CD14-positive monocyte (primary cell): ENCODE results near the gene PREX1. TPM values are rescaled to one million over a fixed set of nuclear protein-coding genes. Genes with fewer than 3 reads are reported as not detected.

Experiments
- DNase-seq, 3 donors: peaks; one replicate each; pipeline ENCODE4 v3.0.0-alpha.2; 2011 to 2022
- H2AFZ ChIP-seq: 2 replicates; pipeline ENCODE4 v1.6.0; 2012; ENCODE audit warnings: mild to moderate bottlenecking, low read depth, low read length, inconsistent platforms; ENCODE audit not compliant: insufficient read depth, poor library complexity, severe bottlenecking
- H3K27ac ChIP-seq, 2 donors: 1 replicate in 1 of 2; 2 replicates in 1 of 2; pipeline ENCODE4 v1.5.1; 2012 to 2013; ENCODE audit warnings: low read length in 2 of 2, control low read depth in 1 of 2, inconsistent platforms in 1 of 2, low read depth in 1 of 2, mild to moderate bottlenecking in 1 of 2
- H3K27me3 ChIP-seq, 2 donors: one replicate each; pipeline versions ENCODE4 v1.6.0 to v1.6.1; 2011 to 2013; ENCODE audit warnings: low read length in 2 of 2; ENCODE audit not compliant: control insufficient read depth in 2 of 2, insufficient read depth in 2 of 2
- H3K36me3 ChIP-seq, 2 donors: replicated peaks in 1 of 2; 1 replicate in 1 of 2; 2 replicates in 1 of 2; pipeline versions ENCODE4 v1.5.1 to v1.6.1; 2012 to 2013; ENCODE audit warnings: low read length in 2 of 2, control low read depth in 1 of 2, inconsistent platforms in 1 of 2, mild to moderate bottlenecking in 1 of 2; ENCODE audit not compliant: insufficient read depth in 2 of 2, control insufficient read depth in 1 of 2
- H3K4me1 ChIP-seq, 2 donors: 1 replicate in 1 of 2; 2 replicates in 1 of 2; pipeline versions ENCODE4 v1.5.1 to v1.6.1; 2012 to 2013; ENCODE audit warnings: low read length in 2 of 2, control low read depth in 1 of 2, inconsistent platforms in 1 of 2, mild to moderate bottlenecking in 1 of 2, moderate library complexity in 1 of 2; ENCODE audit not compliant: insufficient read depth in 2 of 2, control insufficient read depth in 1 of 2
- H3K4me2 ChIP-seq: replicated peaks from 2 replicates; pipeline ENCODE3; 2012; ENCODE audit warnings: low read length, moderate library complexity, mild to moderate bottlenecking; ENCODE audit not compliant: poor library complexity, severe bottlenecking; ENCODE audit errors: extremely low read depth
- H3K4me3 ChIP-seq, 3 experiments: fragments of 200-600 bp in 1 of 3; sonication (generic) in 1 of 3; replicated peaks in 1 of 3; 1 replicate in 2 of 3; 2 replicates in 1 of 3; pipeline ENCODE4 v1.5.1; 2011 to 2013; ENCODE audit warnings: low read length in 3 of 3, mild to moderate bottlenecking in 3 of 3, control low read depth in 2 of 3, low read depth in 2 of 3, inconsistent platforms in 1 of 3, moderate library complexity in 1 of 3
- H3K79me2 ChIP-seq: 2 replicates; pipeline ENCODE4 v1.6.0; 2012; ENCODE audit warnings: mild to moderate bottlenecking, control low read depth, inconsistent platforms, low read length, moderate library complexity; ENCODE audit not compliant: insufficient read depth
- H3K9ac ChIP-seq: 2 replicates; pipeline ENCODE4 v1.6.0; 2017; ENCODE audit warnings: low read length, mild to moderate bottlenecking; ENCODE audit not compliant: insufficient read depth, poor library complexity, severe bottlenecking
- H3K9me3 ChIP-seq, 2 donors: replicated peaks in 1 of 2; 1 replicate in 1 of 2; 2 replicates in 1 of 2; pipeline versions ENCODE4 v1.5.1 to v1.6.1; 2012 to 2013; ENCODE audit warnings: low read length in 2 of 2, control low read depth in 1 of 2; ENCODE audit not compliant: control insufficient read depth in 1 of 2, insufficient read depth in 1 of 2
- H4K20me1 ChIP-seq: 2 replicates; pipeline ENCODE4 v1.6.0; 2012; ENCODE audit warnings: mild to moderate bottlenecking, low read length, control low read depth, moderate library complexity; ENCODE audit not compliant: insufficient read depth
- H3K27ac Mint-ChIP-seq, 7 donors: one replicate each; pipeline ENCODE4 v1.8.0; 2020; ENCODE audit warnings: mild to moderate bottlenecking in 7 of 7, mixed read lengths in 7 of 7, moderate library complexity in 6 of 7, inconsistent platforms in 2 of 7
- H3K27me3 Mint-ChIP-seq, 3 donors: one replicate each; pipeline ENCODE4 v1.8.0; 2021 to 2022; ENCODE audit warnings: low read depth in 3 of 3, mild to moderate bottlenecking in 3 of 3, mixed read lengths in 3 of 3, moderate library complexity in 3 of 3, inconsistent platforms in 1 of 3
- H3K36me3 Mint-ChIP-seq, 2 donors: one replicate each; pipeline ENCODE4 v1.8.0; 2020; ENCODE audit warnings: mixed read lengths in 2 of 2, inconsistent platforms in 1 of 2, mild to moderate bottlenecking in 1 of 2
- H3K4me1 Mint-ChIP-seq: one replicate; pipeline ENCODE4 v1.8.0; 2020; ENCODE audit warnings: mild to moderate bottlenecking, mixed read lengths
- H3K4me3 Mint-ChIP-seq, 2 donors: one replicate each; pipeline ENCODE4 v1.8.0; 2020; ENCODE audit warnings: mild to moderate bottlenecking in 2 of 2, mixed read lengths in 2 of 2, moderate library complexity in 1 of 2
- H3K9me3 Mint-ChIP-seq, 7 donors: one replicate each; pipeline ENCODE4 v1.8.0; 2020 to 2022; ENCODE audit warnings: mixed read lengths in 7 of 7, mild to moderate bottlenecking in 6 of 7, moderate library complexity in 6 of 7, inconsistent platforms in 2 of 7
- WGBS: methylation state at CpG from one replicate; pipeline ENCODE4 v1.1.5; 2013; ENCODE audit warnings: missing lambda C conversion rate; ENCODE audit not compliant: insufficient coverage; 5-methylcytosine and 5-hydroxymethylcytosine counted together
- intact Hi-C, 2 donors: fragments of 100-400 bp; cut with micrococcal nuclease; formaldehyde crosslinking; loops; one replicate each; pipeline versions ENCODE4 v1.15.0 to v1.15.1; 2023
- polyA plus RNA-seq, 3 donors: library from polyadenylated mRNA; depleted of rRNA in 1 of 3; unstranded in 2 of 3; stranded (reverse) in 1 of 3; fragments of 300-500 nt in 2 of 3; fragments of >200 nt in 1 of 3; fragmentation: Illumina TruSeq in 2 of 3; gene quantifications; 1 replicate in 2 of 3; 2 replicates in 1 of 3; pipeline ENCODE4 v1.2.3, GENCODE V29; 2012 to 2021
- TF ChIP-seq, protein P1 (sequence below): fragments of 200-600 bp; IDR thresholded peaks from one replicate; pipeline ENCODE4 v1.8.0; 2022; ENCODE audit warnings: antibody characterized with exemption, mild to moderate bottlenecking

Gene PREX1
- polyA plus RNA-seq, 3 donors: 24.3 to 114 (median 27.5) TPM

DNA sequence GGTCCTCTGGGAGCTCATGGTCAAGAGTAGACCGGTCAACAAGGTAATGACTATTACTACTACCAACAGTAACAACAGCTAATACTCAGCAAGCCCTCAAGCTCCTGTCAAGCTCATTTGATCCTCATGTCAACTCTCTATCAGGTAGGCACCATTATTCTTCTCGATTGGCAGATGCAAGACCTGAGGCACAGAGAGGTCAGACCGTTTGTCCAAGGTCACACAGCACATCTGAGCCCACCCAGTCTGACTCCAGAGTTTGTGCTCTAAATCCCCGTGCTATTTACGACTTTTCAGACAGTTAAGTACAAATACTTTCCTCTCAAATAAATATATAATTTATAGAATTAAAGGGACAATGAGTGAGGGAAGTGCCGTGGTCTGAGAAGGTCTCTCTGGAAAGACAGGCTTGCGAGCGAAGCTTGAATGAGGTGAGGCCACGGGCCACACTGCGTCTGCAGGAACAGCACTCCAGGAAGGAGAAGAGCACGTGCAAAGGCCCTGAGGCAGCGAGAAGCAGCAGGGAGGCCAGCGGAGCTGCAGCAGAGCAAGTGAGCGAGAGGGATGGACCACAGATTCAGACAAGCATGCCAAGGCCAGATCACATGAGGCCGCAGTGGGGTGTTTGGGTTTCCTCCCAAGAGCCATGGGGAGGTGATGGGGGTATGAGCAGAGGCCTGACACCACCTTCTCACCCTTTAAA lies 117.3 kb downstream of the PREX1 start:
- Mint-ChIP-seq H3K4me1 (peaks cover 76% of the 10 kb centered on the region), H3K27ac (peak overlapping the region in 3 of 7 donors; percentile 14 to 93 (median 75)), H3K27me3 (peaks cover 0 to 2% (median 2%) of the 10 kb centered on the region in 3 donors), H3K4me3 (no peak overlapping the region), H3K9me3 (peaks cover 0 to 2% (median 0%) of the 10 kb centered on the region in 7 donors), H3K36me3 (peaks cover 50 to 59% of the 10 kb centered on the region in 2 donors)
- intact Hi-C loops: loop anchor here in 1 of 2 donors (5.0 kb wide), 2 partner anchors 62 to 197 kb away; no protein-coding TSS in a partner anchor
- Histone ChIP-seq H3K9ac (no peak overlapping the region), H3K27ac (peak overlapping the region in 1 of 2 donors; percentile 44), H3K79me2 (peaks cover 92% of the 10 kb centered on the region), H3K36me3 (peaks cover 30 to 55% of the 10 kb centered on the region in 2 donors), H2AFZ (no peak overlapping the region), H3K4me3 (no peak overlapping the region), H3K9me3 (no peaks in the 10 kb centered on the region), H3K4me2 (no peak overlapping the region), H4K20me1 (peaks cover 98% of the 10 kb centered on the region), H3K27me3 (no peaks in the 10 kb centered on the region), H3K4me1 (peaks cover 38 to 53% of the 10 kb centered on the region in 2 donors)
- no peak for DNase-seq
- WGBS: 97% methylated on average over 11 of the region's 15 CpGs
- TF ChIP-seq, protein P1, sequence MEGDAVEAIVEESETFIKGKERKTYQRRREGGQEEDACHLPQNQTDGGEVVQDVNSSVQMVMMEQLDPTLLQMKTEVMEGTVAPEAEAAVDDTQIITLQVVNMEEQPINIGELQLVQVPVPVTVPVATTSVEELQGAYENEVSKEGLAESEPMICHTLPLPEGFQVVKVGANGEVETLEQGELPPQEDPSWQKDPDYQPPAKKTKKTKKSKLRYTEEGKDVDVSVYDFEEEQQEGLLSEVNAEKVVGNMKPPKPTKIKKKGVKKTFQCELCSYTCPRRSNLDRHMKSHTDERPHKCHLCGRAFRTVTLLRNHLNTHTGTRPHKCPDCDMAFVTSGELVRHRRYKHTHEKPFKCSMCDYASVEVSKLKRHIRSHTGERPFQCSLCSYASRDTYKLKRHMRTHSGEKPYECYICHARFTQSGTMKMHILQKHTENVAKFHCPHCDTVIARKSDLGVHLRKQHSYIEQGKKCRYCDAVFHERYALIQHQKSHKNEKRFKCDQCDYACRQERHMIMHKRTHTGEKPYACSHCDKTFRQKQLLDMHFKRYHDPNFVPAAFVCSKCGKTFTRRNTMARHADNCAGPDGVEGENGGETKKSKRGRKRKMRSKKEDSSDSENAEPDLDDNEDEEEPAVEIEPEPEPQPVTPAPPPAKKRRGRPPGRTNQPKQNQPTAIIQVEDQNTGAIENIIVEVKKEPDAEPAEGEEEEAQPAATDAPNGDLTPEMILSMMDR: no peak

DNA sequence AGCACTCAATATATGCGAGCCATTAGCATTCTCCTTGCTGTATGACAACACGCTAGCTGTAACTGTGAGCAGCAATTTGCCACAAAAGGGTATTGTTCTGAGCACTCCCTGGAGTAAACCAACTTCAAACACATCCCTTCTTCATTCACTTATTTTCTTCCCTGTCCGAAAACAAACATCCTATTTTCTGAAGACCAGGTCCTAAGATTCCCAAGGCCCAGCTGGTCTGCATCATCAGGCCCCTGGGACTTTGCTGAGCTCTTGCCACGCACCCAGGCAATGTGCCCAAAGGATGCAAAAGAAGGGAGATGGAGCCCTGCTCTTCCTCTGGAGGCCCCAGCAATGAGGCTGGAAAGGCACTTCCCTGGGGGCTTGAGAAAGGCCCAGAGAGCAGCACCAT lies 118.1 kb downstream of the PREX1 start:
- WGBS: 93% methylated on average over 3 of the region's 4 CpGs
- Histone ChIP-seq H3K4me3 (no peak overlapping the region), H2AFZ (no peak overlapping the region), H3K9ac (no peak overlapping the region), H3K36me3 (peaks cover 34 to 56% of the 10 kb centered on the region in 2 donors), H3K9me3 (no peaks in the 10 kb centered on the region), H3K4me2 (no peak overlapping the region), H3K79me2 (peaks cover 92% of the 10 kb centered on the region), H4K20me1 (peaks cover 98% of the 10 kb centered on the region), H3K27me3 (no peaks in the 10 kb centered on the region), H3K4me1 (peaks cover 36 to 53% of the 10 kb centered on the region in 2 donors), H3K27ac (peak overlapping the region in 1 of 2 donors; percentile 44)
- intact Hi-C loops: loop anchor here (5.0 to 10.0 kb wide), 3 partner anchors 63 to 198 kb away; no protein-coding TSS in a partner anchor
- Mint-ChIP-seq H3K36me3 (peaks cover 52 to 61% of the 10 kb centered on the region in 2 donors), H3K4me3 (no peak overlapping the region), H3K27ac (peak overlapping the region in 4 of 7 donors; percentile 27 to 78 (median 62)), H3K4me1 (peaks cover 70% of the 10 kb centered on the region), H3K9me3 (peaks cover 0 to 2% (median 0%) of the 10 kb centered on the region in 7 donors), H3K27me3 (peaks cover 0 to 2% (median 2%) of the 10 kb centered on the region in 3 donors)
- DNase-seq: no peak
- TF ChIP-seq, protein P1: no peak
